H7 (cell line): ENCODE measurements around the gene TDRD5. TPM values are rescaled to one million over a fixed set of nuclear protein-coding genes. Genes with fewer than 3 reads are reported as not detected.
"Not testable (repeated sequence)": the region's sequence is repeated elsewhere in the genome, so short reads cannot be mapped to it uniquely, and the experiment has no call there.

Experiments
- DNase-seq: peaks from one replicate; pipeline ENCODE4 v3.0.0; 2012
- H3K27me3 ChIP-seq: 2 replicates; pipeline ENCODE4 v1.6.0; 2011; ENCODE audit warnings: mild to moderate bottlenecking, low read length; ENCODE audit not compliant: control insufficient read depth, insufficient read depth
- H3K36me3 ChIP-seq: replicated peaks from 2 replicates; pipeline ENCODE4 v1.5.1; 2011; ENCODE audit warnings: low read length; ENCODE audit not compliant: control insufficient read depth, insufficient read depth
- H3K4me3 ChIP-seq: 2 replicates; pipeline ENCODE4 v1.5.1; 2011; ENCODE audit warnings: low read depth, mild to moderate bottlenecking, control low read depth, low read length, moderate library complexity; ENCODE audit not compliant: insufficient read depth
- total RNA-seq: library from RNA; depleted of rRNA; stranded (reverse); fragments of >200 nt; shearing (Covaris generic); gene quantifications from 2 replicates; pipeline ENCODE4 v1.2.3, GENCODE V29; 2014

Gene TDRD5
- total RNA-seq, 1 experiment from 2014 or later: 0.28 TPM

DNA sequence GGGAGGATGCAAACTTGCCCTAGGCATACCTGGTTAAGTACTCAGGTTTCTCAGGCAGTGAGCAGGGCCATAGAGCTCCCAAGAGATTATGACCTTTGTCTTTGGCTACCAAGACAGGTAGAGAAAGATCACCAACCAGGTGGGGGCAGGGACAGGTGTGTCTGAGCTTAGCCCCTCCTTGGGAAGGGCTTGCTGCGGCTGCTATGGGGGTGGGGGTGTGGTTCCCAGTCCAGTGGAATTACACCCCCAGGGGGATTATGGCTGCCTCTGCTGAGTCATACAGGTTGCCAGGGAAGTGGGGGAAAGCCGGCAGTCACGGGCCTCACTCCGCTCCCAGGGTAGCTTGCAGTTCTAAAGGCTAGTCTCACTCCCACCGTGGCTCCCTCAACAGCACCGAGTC lies 86.2 kb downstream of the TDRD5 start:
- Histone ChIP-seq H3K4me3 (no peak overlapping the region), H3K36me3 (no peaks in the 10 kb centered on the region), H3K27me3 (no peaks in the 10 kb centered on the region)
- no peak for DNase-seq

DNA sequence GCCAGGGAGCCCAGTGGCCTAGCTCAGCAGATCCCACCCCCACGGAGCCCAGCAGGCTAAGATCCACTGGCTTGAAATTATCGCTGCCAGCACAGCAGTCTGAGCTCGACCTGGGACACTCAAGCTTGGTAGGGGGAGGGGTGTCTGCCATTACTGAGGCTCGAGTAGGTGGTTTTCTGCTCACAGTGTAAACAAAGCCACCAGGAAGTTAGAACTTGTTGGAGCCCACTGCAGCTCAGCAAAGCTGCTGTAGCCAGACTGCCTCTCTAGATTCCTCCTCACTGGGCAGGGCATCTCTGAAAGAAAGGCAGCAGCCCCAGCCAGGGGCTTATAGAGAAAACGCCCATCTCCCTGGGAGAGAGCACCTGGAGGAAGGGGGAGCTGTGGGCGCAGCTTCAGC lies 102.9 kb downstream of the TDRD5 start:
- not testable (repeated sequence) for H3K4me3 ChIP-seq, DNase-seq, H3K36me3 ChIP-seq, H3K27me3 ChIP-seq

DNA sequence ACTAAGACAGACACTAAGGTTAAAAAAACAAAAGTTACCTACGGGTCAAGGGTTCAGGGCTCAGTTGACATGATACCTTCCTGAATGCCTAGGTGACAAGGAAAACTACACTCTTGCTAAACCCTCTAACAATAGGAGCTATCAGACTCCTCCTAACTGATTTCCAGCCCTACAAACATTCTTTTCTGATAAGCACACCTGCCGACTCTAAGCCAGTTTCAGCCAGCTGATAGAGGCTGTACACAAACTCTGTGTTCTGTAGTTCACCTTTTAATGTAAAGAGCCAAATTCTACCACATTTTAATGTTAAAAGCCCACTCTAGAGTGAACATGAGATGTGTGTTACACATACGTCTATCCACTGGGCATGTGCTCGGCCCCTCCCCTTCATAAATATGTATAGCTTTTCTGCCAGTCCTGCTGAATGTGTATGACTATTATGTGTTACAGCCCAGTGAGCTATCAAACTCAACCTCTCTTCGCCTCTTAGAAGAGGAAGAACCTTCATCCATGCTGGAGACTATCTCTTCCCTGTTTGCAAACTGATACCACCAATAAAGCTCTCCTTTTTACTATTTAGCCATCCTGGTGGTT lies 111.4 kb downstream of the TDRD5 start:
- H3K4me3 ChIP-seq: no peak overlapping the region
- no peak for DNase-seq
- no peaks in the 10 kb centered on the region for H3K27me3 ChIP-seq
- H3K36me3 ChIP-seq: no peaks in the 10 kb centered on the region

DNA sequence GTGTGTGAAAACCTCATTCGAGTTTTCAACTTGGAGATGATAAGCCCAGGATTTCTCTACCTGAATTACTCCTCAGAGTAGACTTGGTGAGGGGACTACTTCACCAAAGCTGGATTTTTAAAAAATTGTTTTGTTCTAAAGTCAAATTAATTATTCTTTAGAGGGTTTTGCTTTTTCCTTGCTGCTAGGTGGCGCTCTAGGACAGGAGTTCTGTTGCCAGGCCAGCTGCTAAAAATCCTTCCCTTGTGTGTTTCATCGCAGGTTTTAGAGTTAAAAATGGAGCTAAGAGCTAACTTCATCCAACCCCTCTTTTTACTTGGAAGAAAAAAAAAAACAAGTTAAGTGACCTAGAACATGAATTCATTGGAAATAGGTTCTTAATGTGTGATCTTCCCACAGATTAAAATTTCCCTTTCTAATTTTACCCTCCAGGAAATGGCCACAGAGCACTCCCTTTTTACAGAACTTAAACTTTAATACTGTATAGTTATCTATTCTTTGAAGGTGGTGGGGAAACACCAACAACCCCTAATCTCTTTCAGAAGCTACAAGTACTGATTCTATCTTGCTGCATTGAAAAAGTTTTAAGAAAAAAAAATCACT lies 114.8 kb downstream of the TDRD5 start:
- peak; percentile 60 for DNase-seq
- no peak overlapping the region for H3K4me3 ChIP-seq

GRCh38 chr1:179707406-179707805 lies 115.8 kb downstream of the TDRD5 start:
- Histone ChIP-seq H3K27me3 (no peaks in the 10 kb centered on the region), H3K36me3 (no peaks in the 10 kb centered on the region), H3K4me3 (no peak overlapping the region)
- DNase-seq: no peak

More for the DNA sequence above, 114.8 kb downstream of the TDRD5 start:
- H3K36me3 ChIP-seq: no peaks in the 10 kb centered on the region
- H3K27me3 ChIP-seq: no peaks in the 10 kb centered on the region

DNA sequence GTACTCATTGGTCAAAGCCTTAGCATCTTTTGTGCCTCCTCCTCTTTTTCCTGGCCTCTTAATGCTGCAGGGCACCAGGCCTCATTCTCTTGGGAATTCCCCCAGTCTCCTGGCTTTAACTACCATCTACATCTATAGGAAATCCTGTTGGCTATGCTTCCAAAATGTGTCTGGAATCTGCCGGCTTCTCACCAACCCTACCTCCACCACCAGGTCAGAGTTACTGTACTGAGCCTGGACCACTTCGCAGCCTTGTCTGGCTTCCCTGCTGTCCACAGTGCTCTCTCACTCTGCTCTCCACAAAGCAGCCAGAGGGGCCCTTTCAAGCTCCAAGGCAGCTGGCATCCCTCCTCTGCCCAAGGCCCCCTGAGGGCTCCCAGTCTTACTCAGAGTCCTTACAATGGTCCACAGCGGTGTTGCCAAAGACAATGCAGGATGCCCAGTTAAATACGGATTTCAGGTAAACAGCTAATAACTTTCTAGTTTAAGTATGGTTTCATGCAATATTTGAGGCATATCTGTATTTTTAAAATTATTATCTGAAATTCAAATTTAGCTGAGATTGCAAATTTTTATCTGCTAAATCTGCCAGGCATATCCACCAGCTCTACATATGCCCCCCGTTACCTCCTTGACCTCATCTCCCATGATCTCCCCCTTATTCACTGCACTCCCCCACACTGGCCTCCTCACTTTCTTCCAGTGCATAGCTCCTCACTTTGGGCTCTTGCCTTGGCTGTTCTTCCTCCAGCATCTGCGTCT lies 117.0 kb downstream of the TDRD5 start:
- DNase-seq: no peak
- no peaks in the 10 kb centered on the region for H3K36me3 ChIP-seq
- H3K4me3 ChIP-seq: no peak overlapping the region
- no peaks in the 10 kb centered on the region for H3K27me3 ChIP-seq

- DNase-seq: no peak
- no peak overlapping the region for H3K4me3 ChIP-seq
- no peaks in the 10 kb centered on the region for H3K27me3 ChIP-seq
- H3K36me3 ChIP-seq: no peaks in the 10 kb centered on the region
Measured at GRCh38 chr1:179709841-179710329, 118.3 kb downstream of the TDRD5 start.

DNA sequence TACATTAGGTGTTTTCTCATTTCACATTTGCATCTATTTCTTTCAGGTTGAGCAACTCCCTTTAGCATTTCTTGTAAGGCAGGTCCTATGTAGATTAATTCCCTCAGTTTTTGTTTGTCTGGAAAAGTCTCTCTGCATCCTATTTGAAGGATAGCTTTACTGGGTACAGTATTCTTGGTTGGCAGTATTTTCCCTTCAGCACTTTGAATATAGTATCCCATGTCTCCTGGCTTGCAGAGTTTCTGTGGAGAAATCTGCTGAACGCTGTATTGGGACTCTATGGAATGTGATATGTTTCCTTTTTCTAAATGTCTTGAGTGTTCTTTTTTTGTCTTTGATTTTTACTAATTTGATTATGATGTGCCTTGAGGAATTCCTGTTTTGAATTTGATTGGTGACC lies 122.5 kb downstream of the TDRD5 start:
- DNase-seq: no peak
- Histone ChIP-seq H3K27me3 (no peaks in the 10 kb centered on the region), H3K4me3 (no peak overlapping the region), H3K36me3 (no peaks in the 10 kb centered on the region)

- no peak for DNase-seq
- no peak overlapping the region for H3K4me3 ChIP-seq
- no peaks in the 10 kb centered on the region for H3K27me3 ChIP-seq
- no peaks in the 10 kb centered on the region for H3K36me3 ChIP-seq
Measured at GRCh38 chr1:179714623-179715022, 123.0 kb downstream of the TDRD5 start.

DNA sequence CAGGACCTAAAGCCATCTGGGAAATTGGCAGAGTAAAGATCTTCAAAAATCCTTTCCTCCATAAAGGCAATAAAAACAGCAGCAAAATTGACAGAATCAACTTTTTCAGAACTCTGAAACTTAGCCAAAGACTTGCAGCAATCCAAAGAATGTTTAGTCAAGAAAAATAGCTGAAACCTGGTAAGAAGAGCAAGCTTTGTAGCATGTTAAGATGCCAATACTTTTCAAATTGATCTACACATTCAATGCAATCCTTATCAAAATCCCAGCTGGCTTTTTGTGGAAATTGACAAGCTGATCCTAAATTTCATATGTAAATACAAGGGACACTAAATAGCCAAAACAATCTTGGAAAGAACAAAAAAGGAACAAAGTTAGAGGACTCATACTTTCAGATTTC lies 127.6 kb downstream of the TDRD5 start:
- Histone ChIP-seq H3K27me3 (no peaks in the 10 kb centered on the region), H3K36me3 (no peaks in the 10 kb centered on the region), H3K4me3 (no peak overlapping the region)
- no peak for DNase-seq

DNA sequence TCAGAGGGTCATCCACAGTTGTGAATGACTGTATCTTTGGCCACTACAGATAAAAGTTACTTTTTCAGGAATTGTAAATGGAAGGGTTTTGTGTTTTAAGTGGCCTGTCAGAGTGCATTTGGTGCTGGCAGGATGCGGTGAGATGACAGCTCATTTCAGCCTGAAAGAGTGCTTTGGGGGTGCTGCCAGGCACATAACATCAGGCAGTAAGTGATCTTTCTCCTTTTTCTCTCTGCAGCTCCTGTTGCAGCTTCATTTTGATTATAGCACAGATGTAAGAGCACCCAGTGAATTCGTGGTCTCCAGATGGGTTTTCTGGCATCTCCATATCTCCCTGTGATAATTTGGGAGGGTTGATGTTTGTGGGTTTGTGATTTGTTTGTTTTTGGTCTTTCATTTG lies 136.6 kb downstream of the TDRD5 start:
- no peak for DNase-seq
- Histone ChIP-seq H3K36me3 (no peaks in the 10 kb centered on the region), H3K27me3 (no peaks in the 10 kb centered on the region; the same call in 1 of the 2 replicates), H3K4me3 (no peak overlapping the region)

DNA sequence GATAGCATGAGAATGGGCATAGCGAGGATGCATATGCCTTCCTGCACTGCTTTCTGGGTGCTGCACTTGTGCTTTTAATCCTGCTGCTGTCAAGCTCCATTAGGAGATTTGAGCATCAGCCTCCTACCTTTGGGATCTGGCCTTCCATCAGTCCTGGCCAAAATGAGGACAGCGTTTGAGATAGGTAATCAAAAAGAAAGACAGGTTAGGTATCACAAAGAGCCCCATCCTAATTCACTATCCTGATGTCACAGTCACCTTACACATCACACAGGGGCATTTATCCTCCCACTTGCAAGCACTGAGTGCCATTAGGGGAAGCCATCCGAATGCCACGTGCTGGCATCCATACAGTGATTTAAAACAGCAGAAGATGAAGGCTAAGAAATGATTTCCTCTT lies 138.2 kb downstream of the TDRD5 start:
- DNase-seq: no peak
- Histone ChIP-seq H3K27me3 (no peaks in the 10 kb centered on the region; the same call in 1 of the 2 replicates), H3K4me3 (no peak overlapping the region), H3K36me3 (no peaks in the 10 kb centered on the region)

GRCh38 chr1:179731643-179732042 lies 140.0 kb downstream of the TDRD5 start:
- Histone ChIP-seq H3K4me3 (no peak overlapping the region), H3K27me3 (no peaks in the 10 kb centered on the region; the same call in 1 of the 2 replicates), H3K36me3 (no peaks in the 10 kb centered on the region)
- no peak for DNase-seq
